ENCODE data around the gene COG6. TPM values are rescaled to one million over a fixed set of nuclear protein-coding genes. Genes with fewer than 3 reads are reported as not detected.

COG6 gene
- total RNA-seq, 2 experiments from 2014 or later, result 25.5 to 37.3 TPM

Small RNA genes lying within 50 kb of the gene (microRNA-seq; reads per million reads assigned to microRNA genes)
- gene MIR4305 (ENCODE audit: borderline microRNAs expressed, borderline number of aligned reads, borderline replicate concordance), result not detected

Other genes starting within 250 kb of the COG6 start
- gene LHFPL6, start 52.5 kb upstream of the COG6 start, total RNA-seq, result 1 to 10 TPM; 2.7 to 3.0 TPM

All from activated CD4-positive, alpha-beta memory T cell treated with anti-CD3 and anti-CD28 coated beads for 36 hours (primary cell).